ENCODE data around the gene SLC6A18.

Gene SLC6A18

DNA sequence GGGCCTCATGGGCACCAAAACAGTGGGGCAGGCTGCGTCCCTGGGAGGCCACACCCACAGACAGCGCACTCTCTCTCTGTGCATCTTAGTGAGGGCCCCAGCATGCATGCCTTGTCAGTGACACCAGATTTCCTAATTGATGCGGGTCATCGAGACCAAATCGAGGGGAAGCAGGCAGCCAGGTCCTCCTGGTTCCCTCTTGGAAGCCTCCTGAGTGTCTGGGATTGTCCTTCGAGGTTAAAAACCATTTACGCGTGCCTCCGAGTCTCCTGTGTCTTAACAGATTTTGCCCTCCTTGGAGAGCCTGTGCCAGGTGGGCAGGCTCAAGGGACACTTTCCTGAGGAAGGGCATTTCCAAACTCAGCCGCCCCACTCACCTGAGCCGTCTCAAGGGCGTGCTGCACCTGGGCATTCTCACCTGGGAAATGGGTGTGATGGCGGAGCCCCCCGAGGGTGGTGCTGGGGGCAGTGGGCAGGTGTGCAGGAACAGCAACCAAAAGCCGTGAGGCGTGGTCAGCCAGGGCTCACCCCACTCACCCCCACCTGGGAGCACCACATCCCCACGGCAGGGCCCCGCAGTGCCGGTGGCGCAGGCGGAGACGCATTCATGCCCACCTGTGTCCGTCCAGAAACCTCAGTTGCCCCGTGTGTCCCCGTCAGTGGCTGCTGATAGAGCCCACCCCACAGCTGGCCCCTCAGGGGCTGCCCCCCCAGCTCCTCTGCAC is 21.1 kb upstream of the SLC6A18 start:
- no peak for DNase-seq

GRCh38 chr5:1204693-1205242 is 20.4 kb upstream of the SLC6A18 start:
- DNase-seq, result no peak

GRCh38 chr5:1205255-1206180 is 19.7 kb upstream of the SLC6A18 start:
- no peak for DNase-seq

DNA sequence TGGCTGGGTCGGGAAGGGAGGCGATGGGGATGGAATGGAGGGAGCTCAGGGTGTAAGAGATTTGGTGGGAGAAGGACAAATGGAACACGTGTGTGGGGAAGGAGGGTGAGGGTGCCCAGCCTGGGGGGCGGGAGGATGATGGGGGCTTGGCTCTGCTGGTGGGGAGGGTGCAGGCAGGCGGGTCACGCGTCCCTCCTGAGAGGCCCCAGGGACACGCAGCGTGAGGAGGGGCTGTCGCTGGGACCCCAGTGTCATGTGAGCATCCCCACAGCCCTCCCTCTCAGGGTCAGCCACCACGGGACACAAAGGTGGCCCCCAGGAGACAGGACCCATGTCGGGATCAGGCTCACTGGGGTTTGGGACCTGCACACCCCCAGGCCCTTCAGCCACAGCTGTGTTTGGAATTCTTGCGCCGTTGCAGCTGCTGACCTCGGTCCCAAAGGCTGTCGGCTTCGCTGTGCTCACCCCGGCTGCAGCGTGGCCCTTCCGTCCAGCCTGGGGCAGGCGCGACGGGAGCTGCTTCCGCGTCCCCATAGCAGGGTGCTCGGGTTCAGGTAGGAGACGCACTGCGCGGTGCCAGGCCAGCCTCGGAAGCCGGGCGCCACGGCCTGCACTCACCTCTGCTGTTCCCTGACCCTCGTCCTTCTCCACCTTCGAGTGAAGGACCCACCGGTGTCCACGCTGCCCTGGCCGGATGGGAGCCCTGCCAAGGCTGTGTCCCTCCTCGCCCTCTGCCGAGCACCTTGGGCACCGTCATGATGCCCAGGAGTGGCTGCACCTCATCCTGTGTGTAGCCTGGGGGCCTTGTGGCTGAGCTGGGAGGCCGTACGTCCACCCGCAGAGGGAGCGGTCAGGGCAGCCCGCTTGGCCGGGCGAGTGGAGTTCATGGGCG is 18.4 kb upstream of the SLC6A18 start:
- no peak for DNase-seq

GRCh38 chr5:1207555-1207954 is 17.6 kb upstream of the SLC6A18 start:
- DNase-seq, result no peak

DNA sequence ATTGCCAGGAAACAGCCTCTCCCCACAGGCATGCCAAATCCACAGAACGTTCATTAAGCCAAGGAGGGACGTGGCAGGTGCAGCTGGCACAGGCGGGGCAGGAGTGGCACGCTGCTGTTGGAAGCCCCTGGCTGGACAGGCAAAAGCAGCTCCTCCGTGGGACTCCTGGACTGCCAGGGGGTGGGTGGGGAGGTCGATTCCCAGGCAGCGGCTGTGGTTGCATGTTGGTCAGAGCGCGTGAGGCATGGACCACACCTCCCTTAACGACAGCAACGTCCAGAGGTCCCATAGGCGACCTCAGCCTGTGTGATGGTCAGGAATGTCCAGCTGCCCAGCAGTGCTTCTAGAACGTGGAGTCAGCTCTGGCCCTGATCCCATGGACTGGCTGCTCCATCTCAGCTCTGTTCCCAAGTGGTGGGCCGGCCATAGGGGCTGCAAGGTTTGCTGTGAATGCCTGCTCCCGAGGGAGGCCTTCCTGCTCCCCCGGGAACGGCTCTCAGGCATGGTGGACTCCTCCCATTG is 16.9 kb upstream of the SLC6A18 start:
- no peak for DNase-seq

GRCh38 chr5:1208743-1209488 is 16.3 kb upstream of the SLC6A18 start:
- peak; percentile 62 for DNase-seq

DNA sequence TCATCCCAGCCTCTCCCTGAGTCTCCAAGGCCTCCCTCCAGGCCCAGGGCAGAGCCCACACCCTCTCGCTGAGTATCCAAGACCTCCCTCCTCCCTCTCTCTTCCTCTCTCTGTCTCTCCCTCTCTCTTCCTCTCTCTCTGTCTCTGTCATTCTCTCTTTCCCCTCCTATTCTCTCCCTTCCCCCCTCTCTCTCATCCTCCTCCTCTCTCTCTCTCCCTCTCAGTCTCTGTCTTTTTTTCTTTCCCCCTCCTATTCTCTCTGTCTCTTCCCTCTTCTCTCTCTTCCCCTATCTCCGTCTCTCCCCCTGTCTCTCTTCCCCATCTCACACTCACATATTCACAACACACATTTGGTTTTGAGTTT is 15.7 kb upstream of the SLC6A18 start:
- DNase-seq, result no peak

DNA sequence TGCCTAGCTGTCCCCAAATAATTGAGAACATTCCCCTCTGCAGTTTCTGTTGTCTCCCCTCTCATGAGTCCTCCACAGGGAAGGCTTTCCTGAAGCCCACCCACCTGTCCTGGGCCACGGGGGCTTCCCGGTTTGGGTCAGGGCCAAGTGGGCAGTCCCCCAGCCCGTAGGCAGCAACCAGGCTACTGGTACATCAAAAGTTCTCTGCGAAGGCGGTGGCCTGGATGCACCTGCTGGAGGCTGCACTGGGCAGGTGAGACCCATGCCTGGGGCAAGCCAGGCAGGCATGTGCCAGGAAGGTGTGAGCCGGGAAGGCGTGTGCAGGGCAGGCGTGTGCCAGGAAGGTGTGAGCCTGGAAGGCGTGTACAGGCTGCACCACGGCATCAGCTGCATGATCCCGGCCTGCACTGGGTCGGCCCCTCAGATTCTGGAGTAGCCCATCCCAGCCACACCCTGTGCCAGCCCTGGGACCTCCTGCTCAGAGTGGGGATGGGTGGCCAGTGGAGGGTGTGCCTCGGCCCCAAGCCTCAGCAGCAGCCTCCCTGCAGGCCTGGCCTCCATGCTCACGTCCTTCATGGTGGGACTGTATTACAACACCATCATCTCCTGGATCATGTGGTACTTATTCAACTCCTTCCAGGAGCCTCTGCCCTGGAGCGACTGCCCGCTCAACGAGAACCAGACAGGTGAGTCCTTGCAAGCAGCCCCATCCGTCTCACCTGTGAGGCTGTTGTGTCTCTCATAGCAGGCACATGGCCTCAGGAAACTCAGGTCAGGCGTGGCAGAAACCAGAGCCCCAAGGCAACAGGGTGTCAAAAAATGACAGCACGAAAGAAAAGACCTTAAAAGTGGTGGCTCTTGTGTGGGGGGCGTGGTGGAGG is 15.0 kb upstream of the SLC6A18 start:
- DNase-seq, result no peak

- no peak for DNase-seq
Measured at GRCh38 chr5:1210832-1211251, 14.3 kb upstream of the SLC6A18 start.

DNA sequence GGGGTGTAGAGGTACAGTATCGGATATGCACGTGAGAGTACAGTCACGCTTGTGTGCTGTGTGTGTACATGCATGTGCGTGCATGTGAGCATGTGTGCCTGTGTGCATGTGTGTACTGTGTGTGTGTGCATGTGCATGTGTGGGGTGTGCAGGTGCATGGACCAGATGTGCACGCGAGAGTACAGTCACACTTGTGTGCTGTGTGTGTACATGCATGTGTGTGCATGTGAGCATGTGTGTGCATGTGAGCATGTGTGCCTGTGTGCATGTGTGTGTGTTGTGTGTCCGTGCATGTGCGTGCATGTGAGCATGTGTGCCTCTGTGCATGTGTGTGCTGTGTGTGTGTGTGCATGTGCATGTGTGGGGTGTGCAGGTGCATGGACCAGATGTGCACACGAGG is 13.5 kb upstream of the SLC6A18 start:
- DNase-seq, result no peak

GRCh38 chr5:1212271-1212670 is 12.9 kb upstream of the SLC6A18 start:
- no peak for DNase-seq

DNA sequence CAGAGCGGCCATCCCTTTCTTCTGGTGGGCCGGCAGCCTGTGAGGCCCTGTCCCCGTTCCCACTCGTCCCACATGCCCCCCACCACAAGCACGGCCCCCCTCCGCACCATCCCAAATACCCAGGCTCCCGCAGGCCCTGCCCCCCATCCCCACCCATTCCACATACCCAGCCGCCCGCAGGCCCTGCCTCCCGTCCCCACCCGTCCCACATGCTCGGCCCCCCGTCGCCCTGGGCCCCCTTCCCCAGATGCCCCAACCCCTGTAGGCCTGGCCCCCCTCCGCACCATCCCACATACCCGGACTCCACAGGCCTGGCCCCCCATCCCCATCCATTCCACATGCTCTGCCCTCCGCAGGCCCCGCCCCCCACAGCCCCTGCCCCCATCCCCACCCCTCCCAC is 12.3 kb upstream of the SLC6A18 start:
- DNase-seq, result no peak

DNA sequence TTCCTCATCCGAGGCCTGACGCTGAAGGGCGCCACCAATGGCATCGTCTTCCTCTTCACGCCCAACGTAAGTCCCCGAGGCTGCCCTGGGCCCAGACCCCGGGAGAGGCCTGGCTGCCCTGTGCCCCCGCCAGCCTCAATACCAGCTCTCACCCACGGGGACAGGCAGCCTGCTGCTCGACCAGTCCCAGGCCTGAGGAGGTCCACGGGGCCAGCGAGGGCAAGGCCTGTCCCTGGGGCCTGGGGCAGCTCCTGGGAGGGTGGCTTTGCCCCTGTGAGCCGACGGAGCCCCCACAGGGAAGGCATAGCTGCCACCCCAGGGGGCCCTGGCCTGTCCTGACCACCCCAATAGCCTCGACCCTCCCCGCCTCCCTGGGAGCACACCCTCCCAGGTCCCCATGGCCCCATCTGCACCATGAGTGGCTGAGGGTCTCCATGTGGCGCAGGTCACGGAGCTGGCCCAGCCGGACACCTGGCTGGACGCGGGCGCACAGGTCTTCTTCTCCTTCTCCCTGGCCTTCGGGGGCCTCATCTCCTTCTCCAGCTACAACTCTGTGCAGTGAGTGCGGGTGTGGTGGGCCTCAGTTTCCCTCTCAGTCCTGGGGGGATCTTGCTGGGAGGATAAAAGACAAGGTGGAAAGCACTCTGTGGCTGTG is 11.5 kb upstream of the SLC6A18 start:
- no peak for DNase-seq

DNA sequence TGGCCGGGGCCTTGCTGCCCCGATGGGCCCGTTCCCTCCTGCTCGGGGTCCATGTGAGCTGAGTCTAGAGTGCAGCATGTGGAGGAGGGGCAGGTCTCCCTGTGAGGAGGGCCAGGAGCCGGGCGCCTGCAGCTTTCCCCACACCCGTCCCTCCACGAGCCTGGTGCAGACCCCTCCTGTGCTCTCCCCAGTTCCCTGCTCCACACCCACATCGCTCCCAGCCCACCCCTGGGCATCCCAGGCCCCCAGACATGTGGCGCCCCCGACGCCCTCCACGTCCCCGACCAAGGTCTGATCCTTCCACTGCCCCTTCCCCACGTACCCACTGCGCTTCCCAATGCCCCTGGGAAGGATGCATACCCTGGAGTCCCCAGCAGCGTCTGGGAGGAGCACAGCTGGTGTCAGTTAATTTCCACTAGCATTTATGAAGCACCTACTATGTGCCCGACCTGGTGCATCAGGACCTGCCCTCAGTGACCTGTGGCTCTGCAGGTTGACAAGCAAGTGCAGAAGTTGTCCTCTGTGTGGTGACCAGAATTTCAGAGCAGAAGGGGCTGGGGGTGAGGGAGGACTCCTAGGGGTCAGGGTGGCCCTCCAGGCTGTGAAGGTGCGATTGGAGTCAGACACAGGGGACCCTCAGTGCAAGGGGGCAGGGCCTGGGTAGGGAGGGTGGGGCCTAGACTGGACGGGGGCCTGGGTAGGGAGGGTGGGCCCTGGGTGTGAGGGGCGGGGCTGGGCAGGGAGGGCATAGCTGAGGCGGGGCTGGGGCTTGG is 10.8 kb upstream of the SLC6A18 start:
- DNase-seq, result no peak

- no peak for DNase-seq
Measured at GRCh38 chr5:1214936-1215220, 10.3 kb upstream of the SLC6A18 start.

DNA sequence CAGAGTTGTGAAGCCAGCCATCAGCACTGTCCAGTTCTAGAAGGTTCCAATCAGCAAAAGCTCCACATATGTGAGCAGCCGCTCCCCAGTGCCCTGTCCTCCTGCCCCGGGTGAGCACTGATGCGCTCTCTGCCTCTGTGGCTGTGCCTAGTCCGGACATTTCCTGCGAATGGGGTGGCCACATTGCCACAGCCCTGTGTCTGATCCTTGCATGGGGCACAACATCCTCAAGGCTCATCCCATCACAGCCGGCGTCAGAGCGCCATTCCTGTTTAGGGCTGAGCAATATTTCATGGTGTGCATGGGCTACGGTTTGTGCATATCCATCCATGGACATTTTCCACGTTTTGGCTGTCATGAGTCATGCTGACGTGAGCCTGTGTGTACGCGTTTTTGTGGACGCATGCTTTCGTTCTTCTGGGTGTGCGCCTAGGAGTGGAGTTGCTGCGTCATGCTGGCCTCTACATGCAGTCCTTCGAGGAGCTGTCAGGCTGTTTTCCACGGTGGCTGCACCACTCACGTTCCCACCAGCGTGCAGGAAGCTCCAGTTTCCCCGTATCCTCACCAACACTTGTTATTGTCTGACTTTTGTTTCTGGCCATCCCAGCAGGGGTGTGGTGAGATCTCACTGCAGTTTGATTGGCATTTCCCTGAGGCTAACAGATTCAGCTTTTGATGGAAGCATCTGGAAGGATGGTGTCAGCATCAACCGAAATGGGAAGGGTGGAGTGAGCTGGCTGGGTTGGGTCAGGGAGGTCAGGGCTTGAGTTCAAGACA is 9.7 kb upstream of the SLC6A18 start:
- DNase-seq, result no peak

GRCh38 chr5:1216211-1216917 is 8.8 kb upstream of the SLC6A18 start:
- DNase-seq, result no peak

Data from retina (tissue), 1 donor.